ENCODE data around the gene ABLIM2.

The ABLIM2 gene

DNA sequence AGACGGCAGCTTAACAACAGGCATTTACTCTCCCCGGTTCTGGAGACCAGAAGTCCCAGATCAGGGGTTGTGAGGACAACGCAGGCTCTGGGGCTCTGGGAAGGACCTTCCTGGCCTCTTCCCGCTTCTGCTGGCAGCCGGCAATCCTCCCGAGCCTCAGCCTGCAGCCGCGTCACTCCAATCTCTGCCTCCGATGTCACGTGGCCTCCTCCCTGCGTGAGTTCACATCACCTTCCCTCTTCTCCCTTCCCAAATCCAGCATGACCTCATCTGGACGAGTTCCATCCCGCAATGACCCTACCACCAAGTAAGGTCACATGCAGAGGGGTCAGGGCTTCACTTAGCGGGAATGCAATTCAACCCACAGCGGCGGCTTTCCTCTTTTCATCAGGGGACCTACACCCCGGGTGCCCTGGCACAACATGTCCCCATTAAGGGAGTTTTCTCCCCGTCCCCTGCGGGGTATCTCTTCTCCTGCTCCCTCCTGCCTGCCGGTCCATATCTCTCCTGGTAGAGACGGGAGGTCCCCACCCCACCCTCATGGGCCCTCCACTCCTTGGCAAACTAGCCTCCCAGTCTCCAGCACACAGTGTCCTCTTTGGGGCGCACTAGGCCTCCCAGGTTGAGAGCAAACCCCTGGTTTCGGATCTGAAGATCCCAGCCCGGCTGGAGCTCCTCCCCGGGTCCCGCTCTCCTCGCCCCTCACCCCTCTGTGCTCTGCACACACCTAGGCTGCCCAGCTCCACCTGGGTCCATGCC lies 25.5 kb downstream of the ABLIM2 start:
- H3K27me3 ChIP-seq (ENCODE audit: insufficient read depth, poor library complexity, severe bottlenecking) = no peaks in the 10 kb centered on the region
- no peak for ATAC-seq (ENCODE audit: low read depth)
- TF ChIP-seq, protein P1, sequence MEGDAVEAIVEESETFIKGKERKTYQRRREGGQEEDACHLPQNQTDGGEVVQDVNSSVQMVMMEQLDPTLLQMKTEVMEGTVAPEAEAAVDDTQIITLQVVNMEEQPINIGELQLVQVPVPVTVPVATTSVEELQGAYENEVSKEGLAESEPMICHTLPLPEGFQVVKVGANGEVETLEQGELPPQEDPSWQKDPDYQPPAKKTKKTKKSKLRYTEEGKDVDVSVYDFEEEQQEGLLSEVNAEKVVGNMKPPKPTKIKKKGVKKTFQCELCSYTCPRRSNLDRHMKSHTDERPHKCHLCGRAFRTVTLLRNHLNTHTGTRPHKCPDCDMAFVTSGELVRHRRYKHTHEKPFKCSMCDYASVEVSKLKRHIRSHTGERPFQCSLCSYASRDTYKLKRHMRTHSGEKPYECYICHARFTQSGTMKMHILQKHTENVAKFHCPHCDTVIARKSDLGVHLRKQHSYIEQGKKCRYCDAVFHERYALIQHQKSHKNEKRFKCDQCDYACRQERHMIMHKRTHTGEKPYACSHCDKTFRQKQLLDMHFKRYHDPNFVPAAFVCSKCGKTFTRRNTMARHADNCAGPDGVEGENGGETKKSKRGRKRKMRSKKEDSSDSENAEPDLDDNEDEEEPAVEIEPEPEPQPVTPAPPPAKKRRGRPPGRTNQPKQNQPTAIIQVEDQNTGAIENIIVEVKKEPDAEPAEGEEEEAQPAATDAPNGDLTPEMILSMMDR (IDR thresholded peaks at IDR 0.05; ENCODE audit: poor library complexity, severe bottlenecking) = no peak

DNA sequence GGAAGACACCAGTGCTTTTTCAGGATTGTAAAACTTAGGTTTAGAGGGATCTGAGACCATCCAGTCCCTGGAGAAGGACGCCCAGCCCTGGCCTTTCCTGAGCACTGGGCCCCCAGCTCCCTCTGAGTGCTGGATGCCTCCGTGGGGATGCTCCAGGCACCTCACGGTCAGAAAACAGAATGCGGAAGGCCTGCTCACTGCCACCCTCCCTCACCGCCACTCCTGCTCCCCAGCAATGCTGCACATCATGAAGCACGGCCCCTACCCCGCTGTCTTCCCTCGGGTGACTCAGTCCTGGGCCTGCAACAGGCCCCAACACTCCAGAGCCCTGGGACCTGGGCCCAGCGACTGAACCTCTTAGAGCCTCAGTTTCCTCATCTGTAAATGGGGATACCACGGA lies 26.2 kb downstream of the ABLIM2 start:
- no peaks in the 10 kb centered on the region for H3K27me3 ChIP-seq (ENCODE audit: insufficient read depth, poor library complexity, severe bottlenecking)
- no peak overlapping the region for H3K4me3 ChIP-seq (ENCODE audit: severe bottlenecking)
- 0 out of 3 replicates have a peak, but pooled peaks have one; percentile 8 for ATAC-seq (ENCODE audit: low read depth)

More for the DNA sequence above, 25.5 kb downstream of the ABLIM2 start:
- Histone ChIP-seq H3K36me3 (ENCODE audit: low read depth) (no peaks in the 10 kb centered on the region), H3K9me3 (ENCODE audit: severe bottlenecking) (no peaks in the 10 kb centered on the region), H3K27ac (ENCODE audit: poor library complexity, severe bottlenecking) (no peak overlapping the region), H3K4me3 (ENCODE audit: severe bottlenecking) (no peak overlapping the region), H3K4me1 (ENCODE audit: insufficient read depth, poor library complexity, severe bottlenecking) (no peaks in the 10 kb centered on the region)
- no peak for DNase-seq (ENCODE audit: low spot score)

DNA sequence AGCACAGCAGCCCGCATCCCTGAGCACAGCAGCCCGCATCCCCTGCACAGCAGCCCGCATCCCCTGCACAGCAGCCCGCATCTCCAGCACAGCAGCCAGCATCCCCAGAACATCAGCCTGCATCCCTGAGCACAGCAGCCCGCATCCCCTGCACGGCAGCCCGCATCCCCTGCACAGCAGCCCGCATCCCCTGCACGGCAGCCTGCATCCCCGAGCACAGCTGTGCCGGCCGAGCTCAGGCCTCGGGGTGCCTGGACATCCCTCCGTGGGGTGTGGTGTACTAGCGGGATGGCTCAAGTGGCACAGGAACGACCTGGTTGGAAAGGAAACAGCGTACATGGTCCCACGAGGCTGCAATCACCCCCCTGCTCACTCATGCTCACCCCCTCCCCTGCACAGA lies 26.8 kb downstream of the ABLIM2 start:
- Histone ChIP-seq H3K9me3 (ENCODE audit: severe bottlenecking) (no peaks in the 10 kb centered on the region), H3K27me3 (ENCODE audit: insufficient read depth, poor library complexity, severe bottlenecking) (no peaks in the 10 kb centered on the region), H3K27ac (ENCODE audit: poor library complexity, severe bottlenecking) (no peak overlapping the region), H3K4me3 (ENCODE audit: severe bottlenecking) (no peak overlapping the region), H3K4me1 (ENCODE audit: insufficient read depth, poor library complexity, severe bottlenecking) (no peaks in the 10 kb centered on the region), H3K36me3 (ENCODE audit: low read depth) (no peaks in the 10 kb centered on the region)
- ATAC-seq (ENCODE audit: low read depth) = no peak
- no peak for DNase-seq (ENCODE audit: low spot score)
- TF ChIP-seq, protein P1 (IDR thresholded peaks at IDR 0.05; ENCODE audit: poor library complexity, severe bottlenecking) = no peak

More for the DNA sequence above, 26.2 kb downstream of the ABLIM2 start:
- Histone ChIP-seq H3K4me1 (ENCODE audit: insufficient read depth, poor library complexity, severe bottlenecking) (no peaks in the 10 kb centered on the region), H3K9me3 (ENCODE audit: severe bottlenecking) (no peaks in the 10 kb centered on the region), H3K27ac (ENCODE audit: poor library complexity, severe bottlenecking) (no peak overlapping the region), H3K36me3 (ENCODE audit: low read depth) (no peaks in the 10 kb centered on the region)
- no peak for DNase-seq (ENCODE audit: low spot score)
- TF ChIP-seq, protein P1 (IDR thresholded peaks at IDR 0.05; ENCODE audit: poor library complexity, severe bottlenecking) = no peak

DNA sequence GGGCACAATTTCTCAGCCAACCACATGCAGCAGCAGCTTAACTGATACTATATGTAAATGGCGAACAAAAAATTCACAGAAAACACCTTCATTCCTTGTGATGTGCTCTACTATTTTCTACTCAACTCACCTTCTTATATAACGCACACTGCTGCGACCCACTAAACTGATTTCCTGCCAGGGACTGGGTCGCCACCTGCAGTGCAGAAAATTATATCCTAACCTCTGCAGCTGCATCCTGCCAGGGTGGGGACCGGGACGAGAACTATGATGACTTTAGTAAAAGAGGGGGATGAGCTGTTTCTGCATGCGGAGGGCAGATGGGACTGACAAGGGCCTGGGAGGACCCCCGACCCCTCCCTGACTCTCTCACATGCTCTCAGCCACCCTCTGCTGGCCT lies 27.4 kb downstream of the ABLIM2 start:
- Histone ChIP-seq H3K4me3 (ENCODE audit: severe bottlenecking) (no peak overlapping the region), H3K27ac (ENCODE audit: poor library complexity, severe bottlenecking) (no peak overlapping the region), H3K4me1 (ENCODE audit: insufficient read depth, poor library complexity, severe bottlenecking) (no peaks in the 10 kb centered on the region), H3K27me3 (ENCODE audit: insufficient read depth, poor library complexity, severe bottlenecking) (no peaks in the 10 kb centered on the region), H3K9me3 (ENCODE audit: severe bottlenecking) (no peaks in the 10 kb centered on the region), H3K36me3 (ENCODE audit: low read depth) (no peaks in the 10 kb centered on the region)
- ATAC-seq (ENCODE audit: low read depth) (no peak), DNase-seq (ENCODE audit: low spot score) (no peak)
- TF ChIP-seq, protein P1 (IDR thresholded peaks at IDR 0.05; ENCODE audit: poor library complexity, severe bottlenecking) = no peak
